NCI-H69 (cell line): ENCODE data around the gene MAPKAPK3.

ENCODE experiments used
- DNase-seq: peaks from one replicate; lab custom pipeline; 2025; lab: John Stamatoyannopoulos, UW

The MAPKAPK3 gene

DNA sequence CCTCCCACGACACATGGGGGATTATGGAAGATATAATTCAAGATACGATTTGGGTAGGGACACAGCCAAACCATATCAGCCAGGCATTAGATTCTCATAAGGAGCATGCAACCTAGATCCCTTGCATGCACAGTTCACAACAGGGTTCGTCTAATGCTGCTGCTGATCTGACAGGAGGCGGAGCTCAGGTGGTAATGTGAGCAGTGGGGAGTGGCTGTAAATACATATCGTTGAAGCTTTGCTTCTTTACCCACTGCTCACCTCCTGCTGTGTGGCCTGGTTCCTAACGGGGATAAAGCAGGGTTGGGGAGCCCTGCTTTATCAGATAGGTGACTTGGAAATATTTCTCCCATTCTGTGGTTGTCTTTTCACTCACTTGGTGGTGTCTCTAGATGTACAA, 72.6 kb downstream of the MAPKAPK3 start:
- DNase-seq, result no peak

DNA sequence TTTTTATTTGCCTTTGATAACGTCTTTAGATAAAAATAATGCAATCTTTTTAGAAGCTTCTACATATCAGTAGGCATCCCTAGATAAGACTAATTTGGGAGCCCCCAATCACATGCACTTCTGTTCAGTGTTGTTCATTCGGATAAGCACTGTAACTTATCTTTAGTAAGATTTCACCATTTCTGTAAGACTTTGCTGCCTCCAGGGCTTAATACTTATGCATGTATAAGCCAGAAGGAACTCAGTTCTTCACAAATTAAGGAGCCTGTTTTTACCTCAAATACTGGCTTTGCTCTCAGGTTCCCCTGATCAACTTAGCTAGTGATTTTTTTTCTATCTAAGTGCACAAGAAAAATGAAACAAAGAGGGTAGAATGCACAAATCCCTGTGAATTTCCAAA, 78.1 kb downstream of the MAPKAPK3 start:
- no peak for DNase-seq

DNA sequence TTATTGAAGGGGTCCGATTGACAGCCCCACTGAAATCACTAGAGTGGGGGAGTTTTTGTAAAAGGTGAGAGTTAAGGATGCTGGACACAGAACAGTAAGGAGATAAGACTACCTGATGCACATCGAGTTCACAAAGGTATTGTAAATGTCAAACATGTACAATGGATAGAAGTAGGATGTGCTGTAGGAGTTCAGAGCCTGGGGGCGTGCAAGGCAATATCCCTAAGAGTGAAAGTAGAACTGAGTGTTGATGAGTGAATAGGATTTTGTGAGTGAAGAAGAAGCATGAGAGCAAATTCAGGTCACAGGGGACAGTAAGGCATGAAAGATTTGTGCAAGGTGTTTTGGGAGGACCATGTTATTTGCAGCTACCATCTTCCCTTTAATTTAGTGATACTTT, 79.3 kb downstream of the MAPKAPK3 start:
- DNase-seq, result no peak

GRCh38 chr3:50698269-50698668, 81.3 kb downstream of the MAPKAPK3 start:
- no peak for DNase-seq
